Ovary (tissue), 9 donors: Measurements from ENCODE around the gene OCSTAMP. TPM values are rescaled to one million over a fixed set of nuclear protein-coding genes. Genes with fewer than 3 reads are reported as not detected.

Source experiments
- DNase-seq, 5 donors: peaks; one replicate each; pipeline ENCODE4 v3.0.0-alpha.2; 2019 to 2020
- H3K27ac ChIP-seq, 2 donors: fragments of 200-600 bp; one replicate each; pipeline versions ENCODE4 v1.5.1 to v1.8.0; 2019 to 2022
- H3K27me3 ChIP-seq: fragments of 200-600 bp; one replicate; pipeline ENCODE4 v1.8.0; 2022
- H3K36me3 ChIP-seq: fragments of 200-600 bp; sonication (generic); one replicate; pipeline ENCODE4 v1.5.1; 2019
- H3K4me1 ChIP-seq: one replicate; pipeline ENCODE4 v1.8.1; 2013; ENCODE audit warnings: mild to moderate bottlenecking, moderate library complexity; ENCODE audit not compliant: insufficient read depth
- H3K4me3 ChIP-seq: fragments of 200-600 bp; sonication (generic); one replicate; pipeline ENCODE4 v1.5.1; 2017
- H3K9me3 ChIP-seq, 2 donors: fragments of 200-600 bp in 1 of 2; sonication (generic) in 1 of 2; one replicate each; pipeline versions ENCODE4 v1.5.1 to v1.8.1; 2013 to 2019; ENCODE audit warnings: mild to moderate bottlenecking in 1 of 2, moderate library complexity in 1 of 2
- CTCF ChIP-seq, 3 donors: fragments of 450-650 bp in 2 of 3; fragments of 200-600 bp in 1 of 3; IDR thresholded peaks; one replicate each; pipeline versions ENCODE4 v1.5.1 to v1.8.0; 2016 to 2022; ENCODE audit warnings: antibody characterized with exemption in 3 of 3, mild to moderate bottlenecking in 1 of 3
- EP300 ChIP-seq: sonication (generic); formaldehyde crosslinking; IDR thresholded peaks from one replicate; pipeline ENCODE4 v1.6.1; 2017; ENCODE audit warnings: antibody characterized with exemption
- POLR2A ChIP-seq: fragments of 450-650 bp; IDR thresholded peaks from one replicate; pipeline ENCODE4 v1.6.1; 2017; ENCODE audit warnings: antibody characterized with exemption, mild to moderate bottlenecking, moderate library complexity
- WGBS, 3 donors: extraction: QIAGEN DNeasy Blood & Tissue Kit in 1 of 3; methylation state at CpG; one replicate each; pipeline versions ENCODE4 v1.1.5 to v1.1.7; 2013 to 2017; 5-methylcytosine and 5-hydroxymethylcytosine counted together
- intact Hi-C, 4 donors: fragments of 100-400 bp; cut with DNase I; formaldehyde crosslinking; loops; one replicate each; pipeline versions ENCODE4 v1.11.0 to v1.15.1; 2022 to 2023
- polyA plus RNA-seq, 2 donors: library from polyadenylated mRNA; stranded (reverse); fragments of 200-250 nt in 1 of 2; fragments of 350-450 nt in 1 of 2; fragmentation: Illumina TruSeq in 1 of 2; extraction: RNeasy Lipid Tissue Mini Kit (QIAGEN cat#74804) in 1 of 2; gene quantifications; one replicate each; pipeline ENCODE4 v1.2.3, GENCODE V29; 2013 to 2014
- total RNA-seq, 7 donors: library from RNA; depleted of rRNA in 2 of 7; stranded (reverse); fragments of >200 nt in 2 of 7; fragmentation: NEBNext Ultra II Directional in 3 of 7; extraction: Animal tissue kit (Norgen Biotek cat#: 25700) in 3 of 7; gene quantifications; one replicate each; pipeline versions ENCODE4 v1.1.0 to v1.2.4, GENCODE V29; 2016 to 2023
- donor health status: DM: no; HTN: no; CAD: no; lungs with moderate emphysema.
- donor health status: DM: no; HTN: no; CAD: no.
- donor health status: Bipolar disorder and iron deficiency.
- donor health status: DM: yes; HTN: yes; CAD: no.
- donor health status: DM: no; HTN: no; CAD: no.
- donor health status: DM: yes; HTN: yes; CAD: no.

OCSTAMP gene
- total and polyA plus RNA-seq, 9 donors, result 2.0 TPM; not detected in 8

- Histone ChIP-seq H3K4me1 (peaks cover 7% of the 10 kb centered on the region), H3K36me3 (no peaks in the 10 kb centered on the region), H3K27ac (no peak overlapping the region), H3K9me3 (no peaks in the 10 kb centered on the region), H3K27me3 (no peaks in the 10 kb centered on the region), H3K4me3 (no peak overlapping the region)
- WGBS, 3 donors, result 28 to 39% (median 29%) methylated on average over 2 of the region's 2 CpGs
- DNase-seq, result no peak
- intact Hi-C loops, result loop anchor here in 1 of 4 donors (5.0 kb wide), 1 partner anchor 118 kb away; no protein-coding TSS in a partner anchor
- TF ChIP-seq EP300, result no peak
- TF ChIP-seq POLR2A, result no peak
- TF ChIP-seq CTCF (IDR thresholded peaks at IDR 0.05), result no peak
Measured at GRCh38 chr20:46563860-46564221, 13.4 kb upstream of the OCSTAMP start.

GRCh38 chr20:46563170-46563859 is 12.9 kb upstream of the OCSTAMP start:
- intact Hi-C loops, result loop anchor here in 1 of 4 donors (5.0 kb wide), 1 partner anchor 119 kb away; no protein-coding TSS in a partner anchor
- DNase-seq, result peak in 1 of 5 donors; percentile 38
- no peaks in the 10 kb centered on the region for H3K36me3 ChIP-seq
- TF ChIP-seq CTCF (IDR thresholded peaks at IDR 0.05) (no peak), EP300 (no peak), POLR2A (no peak)
- H3K9me3 ChIP-seq, result no peaks in the 10 kb centered on the region
- no peak overlapping the region for H3K4me3 ChIP-seq
- no peaks in the 10 kb centered on the region for H3K27me3 ChIP-seq
- 80 to 83% (median 80%) methylated on average over 16 of the region's 16 CpGs for WGBS, 3 donors
- peaks cover 5% of the 10 kb centered on the region for H3K4me1 ChIP-seq
- peak overlapping the region in 1 of 2 donors; percentile 63 for H3K27ac ChIP-seq

GRCh38 chr20:46562373-46563169 is 12.1 kb upstream of the OCSTAMP start:
- no peak overlapping the region for H3K4me3 ChIP-seq

More at GRCh38 chr20:46562373-46563169, 12.1 kb upstream of the OCSTAMP start:
- no peaks in the 10 kb centered on the region for H3K9me3 ChIP-seq
- H3K36me3 ChIP-seq, result no peaks in the 10 kb centered on the region
- H3K27ac ChIP-seq, result peak overlapping the region in 1 of 2 donors; percentile 63
- peaks cover 5% of the 10 kb centered on the region for H3K4me1 ChIP-seq
- WGBS, 3 donors, result 4 to 6% (median 5%) methylated on average over 19 of the region's 19 CpGs
- TF ChIP-seq POLR2A, result no peak
- peak; percentile 71 to 96 (median 79) for TF ChIP-seq CTCF (IDR thresholded peaks at IDR 0.05)
- no peak for TF ChIP-seq EP300
- peak; percentile 59 to 83 (median 75) for DNase-seq
- intact Hi-C loops, result loop anchor here in 1 of 4 donors (5.0 kb wide), 1 partner anchor 120 kb away; no protein-coding TSS in a partner anchor
- H3K27me3 ChIP-seq, result no peaks in the 10 kb centered on the region
